K562 (cell line): ENCODE measurements around the gene OXA1L. TPM values are rescaled to one million over a fixed set of nuclear protein-coding genes. Genes with fewer than 3 reads are reported as not detected.

Source experiments
- CTBP1 ChIP-seq: fragments of 450-650 bp; IDR thresholded peaks from 2 replicates; pipeline ENCODE4 v1.6.1; 2016; ENCODE audit warnings: borderline replicate concordance
- FOXP1 ChIP-seq: sonication (generic); formaldehyde crosslinking; IDR thresholded peaks from 2 replicates; pipeline ENCODE4 v1.8.0; 2022; ENCODE audit warnings: mild to moderate bottlenecking, missing genetic modification reagents
- GATA2 ChIP-seq: sonication (generic); formaldehyde crosslinking; IDR thresholded peaks from 2 replicates; pipeline ENCODE4 v1.4.0; 2020; ENCODE audit warnings: mild to moderate bottlenecking, missing genetic modification reagents
- HDGF ChIP-seq: fragments of 450-650 bp; IDR thresholded peaks from 2 replicates; pipeline ENCODE4 v1.6.1; 2016
- L3MBTL2 ChIP-seq: fragments of 450-650 bp; IDR thresholded peaks from 2 replicates; pipeline ENCODE4 v1.6.1; 2016; ENCODE audit warnings: mild to moderate bottlenecking, moderate library complexity
- MAFG ChIP-seq: fragments of 450-650 bp; conservative IDR thresholded peaks from 2 replicates; pipeline ENCODE4 v1.6.1; 2016; ENCODE audit warnings: missing genetic modification characterization, missing compliant biosample characterization
- RFX5 ChIP-seq: IDR thresholded peaks from 2 replicates; pipeline ENCODE4 v1.6.1; 2011; ENCODE audit warnings: low read depth, mild to moderate bottlenecking, improper control_type of control experiment, low read length
- SP1 ChIP-seq: sonication (generic); formaldehyde crosslinking; IDR thresholded peaks from 2 replicates; pipeline ENCODE4 v1.8.1; 2022; ENCODE audit warnings: mild to moderate bottlenecking, missing genetic modification reagents
- polyA plus RNA-seq, 8 experiments: library from polyadenylated mRNA; depleted of rRNA in 4 of 8; stranded (reverse) in 5 of 8; unstranded in 3 of 8; fragments of >200 nt; fragmentation: Nextera tagmentation in 2 of 8; fragmentation: Illumina TruSeq in 1 of 8; extraction: Ambion mirVana in 2 of 8; extraction: Trizol in 1 of 8; gene quantifications; 2 replicates each; pipeline versions ENCODE4 v1.2.1 to v1.2.3, GENCODE V29; 2011 to 2014; ENCODE audit warnings: inconsistent platforms in 1 of 8, missing spikeins in 1 of 8
- total RNA-seq, 7 experiments: library from RNA; depleted of rRNA in 6 of 7; stranded (reverse); fragments of >200 nt in 6 of 7; fragmentation: Illumina TruSeq in 2 of 7; extraction: Trizol in 2 of 7; gene quantifications; 2 replicates each; pipeline versions ENCODE4 v1.2.1 to v1.2.3, GENCODE V29; 2011 to 2021; ENCODE audit warnings: low replicate concordance in 1 of 7
- TF ChIP-seq, protein P1 (sequence below): fragments of 450-650 bp; IDR thresholded peaks from 2 replicates; pipeline ENCODE4 v1.6.1; 2017; ENCODE audit warnings: antibody characterized with exemption, mild to moderate bottlenecking
- TF ChIP-seq, protein P2 (sequence below): sonication (generic); formaldehyde crosslinking; IDR thresholded peaks from 2 replicates; pipeline ENCODE4 v1.8.0; 2022; ENCODE audit warnings: mild to moderate bottlenecking, missing genetic modification reagents
- TF ChIP-seq, protein P3 (sequence below): sonication (generic); formaldehyde crosslinking; IDR thresholded peaks from 2 replicates; pipeline ENCODE4 v1.5.0; 2020; ENCODE audit warnings: missing genetic modification reagents
- TF ChIP-seq, protein P4 (sequence below): sonication (generic); formaldehyde crosslinking; IDR thresholded peaks from 2 replicates; pipeline ENCODE4 v1.8.1; 2023; ENCODE audit warnings: missing genetic modification reagents, mild to moderate bottlenecking, borderline replicate concordance

OXA1L gene
- total and polyA plus RNA-seq, 9 of the 15 experiments (the other 6 are each of a cell fraction or from before 2014, with no cell fraction given): 100 to 204 (median 145) TPM

DNA sequence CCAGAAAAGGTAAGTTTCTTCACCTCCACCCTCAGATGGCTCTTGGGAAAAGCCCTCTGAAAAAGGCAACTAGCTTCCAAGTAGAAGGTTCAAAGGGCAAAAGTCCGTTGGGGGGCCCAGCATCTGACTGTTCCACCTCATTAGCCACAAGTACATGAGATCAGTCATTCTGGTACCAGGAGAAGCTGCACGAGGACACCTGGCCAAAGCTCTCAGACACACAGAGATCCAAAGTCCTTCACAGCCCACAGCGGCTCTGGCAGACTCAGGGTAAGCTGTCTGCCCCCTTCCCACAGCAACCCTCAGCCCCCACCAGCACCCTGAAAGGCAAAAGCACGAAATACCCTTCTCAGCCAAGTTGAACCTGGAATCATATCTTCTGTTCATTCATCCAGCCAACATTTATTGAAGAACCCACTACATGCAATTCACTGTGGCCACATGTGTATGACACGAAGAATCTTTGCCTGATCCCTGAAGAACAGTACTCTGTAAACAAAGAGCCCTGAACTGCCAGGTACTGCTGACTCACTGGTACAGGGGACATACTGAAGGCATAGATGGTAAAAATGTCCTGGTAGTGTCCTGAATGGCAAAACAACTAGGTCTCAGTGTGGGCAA lies 29.7 kb downstream of the OXA1L start (continued):
- TF ChIP-seq, protein P1, sequence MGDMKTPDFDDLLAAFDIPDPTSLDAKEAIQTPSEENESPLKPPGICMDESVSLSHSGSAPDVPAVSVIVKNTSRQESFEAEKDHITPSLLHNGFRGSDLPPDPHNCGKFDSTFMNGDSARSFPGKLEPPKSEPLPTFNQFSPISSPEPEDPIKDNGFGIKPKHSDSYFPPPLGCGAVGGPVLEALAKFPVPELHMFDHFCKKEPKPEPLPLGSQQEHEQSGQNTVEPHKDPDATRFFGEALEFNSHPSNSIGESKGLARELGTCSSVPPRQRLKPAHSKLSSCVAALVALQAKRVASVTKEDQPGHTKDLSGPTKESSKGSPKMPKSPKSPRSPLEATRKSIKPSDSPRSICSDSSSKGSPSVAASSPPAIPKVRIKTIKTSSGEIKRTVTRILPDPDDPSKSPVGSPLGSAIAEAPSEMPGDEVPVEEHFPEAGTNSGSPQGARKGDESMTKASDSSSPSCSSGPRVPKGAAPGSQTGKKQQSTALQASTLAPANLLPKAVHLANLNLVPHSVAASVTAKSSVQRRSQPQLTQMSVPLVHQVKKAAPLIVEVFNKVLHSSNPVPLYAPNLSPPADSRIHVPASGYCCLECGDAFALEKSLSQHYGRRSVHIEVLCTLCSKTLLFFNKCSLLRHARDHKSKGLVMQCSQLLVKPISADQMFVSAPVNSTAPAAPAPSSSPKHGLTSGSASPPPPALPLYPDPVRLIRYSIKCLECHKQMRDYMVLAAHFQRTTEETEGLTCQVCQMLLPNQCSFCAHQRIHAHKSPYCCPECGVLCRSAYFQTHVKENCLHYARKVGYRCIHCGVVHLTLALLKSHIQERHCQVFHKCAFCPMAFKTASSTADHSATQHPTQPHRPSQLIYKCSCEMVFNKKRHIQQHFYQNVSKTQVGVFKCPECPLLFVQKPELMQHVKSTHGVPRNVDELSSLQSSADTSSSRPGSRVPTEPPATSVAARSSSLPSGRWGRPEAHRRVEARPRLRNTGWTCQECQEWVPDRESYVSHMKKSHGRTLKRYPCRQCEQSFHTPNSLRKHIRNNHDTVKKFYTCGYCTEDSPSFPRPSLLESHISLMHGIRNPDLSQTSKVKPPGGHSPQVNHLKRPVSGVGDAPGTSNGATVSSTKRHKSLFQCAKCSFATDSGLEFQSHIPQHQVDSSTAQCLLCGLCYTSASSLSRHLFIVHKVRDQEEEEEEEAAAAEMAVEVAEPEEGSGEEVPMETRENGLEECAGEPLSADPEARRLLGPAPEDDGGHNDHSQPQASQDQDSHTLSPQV: peak; percentile 60
- TF ChIP-seq, protein P2, sequence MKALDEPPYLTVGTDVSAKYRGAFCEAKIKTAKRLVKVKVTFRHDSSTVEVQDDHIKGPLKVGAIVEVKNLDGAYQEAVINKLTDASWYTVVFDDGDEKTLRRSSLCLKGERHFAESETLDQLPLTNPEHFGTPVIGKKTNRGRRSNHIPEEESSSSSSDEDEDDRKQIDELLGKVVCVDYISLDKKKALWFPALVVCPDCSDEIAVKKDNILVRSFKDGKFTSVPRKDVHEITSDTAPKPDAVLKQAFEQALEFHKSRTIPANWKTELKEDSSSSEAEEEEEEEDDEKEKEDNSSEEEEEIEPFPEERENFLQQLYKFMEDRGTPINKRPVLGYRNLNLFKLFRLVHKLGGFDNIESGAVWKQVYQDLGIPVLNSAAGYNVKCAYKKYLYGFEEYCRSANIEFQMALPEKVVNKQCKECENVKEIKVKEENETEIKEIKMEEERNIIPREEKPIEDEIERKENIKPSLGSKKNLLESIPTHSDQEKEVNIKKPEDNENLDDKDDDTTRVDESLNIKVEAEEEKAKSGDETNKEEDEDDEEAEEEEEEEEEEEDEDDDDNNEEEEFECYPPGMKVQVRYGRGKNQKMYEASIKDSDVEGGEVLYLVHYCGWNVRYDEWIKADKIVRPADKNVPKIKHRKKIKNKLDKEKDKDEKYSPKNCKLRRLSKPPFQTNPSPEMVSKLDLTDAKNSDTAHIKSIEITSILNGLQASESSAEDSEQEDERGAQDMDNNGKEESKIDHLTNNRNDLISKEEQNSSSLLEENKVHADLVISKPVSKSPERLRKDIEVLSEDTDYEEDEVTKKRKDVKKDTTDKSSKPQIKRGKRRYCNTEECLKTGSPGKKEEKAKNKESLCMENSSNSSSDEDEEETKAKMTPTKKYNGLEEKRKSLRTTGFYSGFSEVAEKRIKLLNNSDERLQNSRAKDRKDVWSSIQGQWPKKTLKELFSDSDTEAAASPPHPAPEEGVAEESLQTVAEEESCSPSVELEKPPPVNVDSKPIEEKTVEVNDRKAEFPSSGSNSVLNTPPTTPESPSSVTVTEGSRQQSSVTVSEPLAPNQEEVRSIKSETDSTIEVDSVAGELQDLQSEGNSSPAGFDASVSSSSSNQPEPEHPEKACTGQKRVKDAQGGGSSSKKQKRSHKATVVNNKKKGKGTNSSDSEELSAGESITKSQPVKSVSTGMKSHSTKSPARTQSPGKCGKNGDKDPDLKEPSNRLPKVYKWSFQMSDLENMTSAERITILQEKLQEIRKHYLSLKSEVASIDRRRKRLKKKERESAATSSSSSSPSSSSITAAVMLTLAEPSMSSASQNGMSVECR (CRISPR knock-in tag): 0 out of 2 replicates have a peak, but pooled peaks have one; percentile 40
- TF ChIP-seq SP1 (CRISPR knock-in tag) (no peak), MAFG (peak; percentile 72), CTBP1 (peak; percentile 36; the same call in 1 of the 2 replicates), RFX5 (no peak), GATA2 (CRISPR knock-in tag) (no peak), FOXP1 (CRISPR knock-in tag) (peak; percentile 58; the same call in 1 of the 2 replicates), HDGF (no peak), L3MBTL2 (peak; percentile 52)
- TF ChIP-seq, protein P3, sequence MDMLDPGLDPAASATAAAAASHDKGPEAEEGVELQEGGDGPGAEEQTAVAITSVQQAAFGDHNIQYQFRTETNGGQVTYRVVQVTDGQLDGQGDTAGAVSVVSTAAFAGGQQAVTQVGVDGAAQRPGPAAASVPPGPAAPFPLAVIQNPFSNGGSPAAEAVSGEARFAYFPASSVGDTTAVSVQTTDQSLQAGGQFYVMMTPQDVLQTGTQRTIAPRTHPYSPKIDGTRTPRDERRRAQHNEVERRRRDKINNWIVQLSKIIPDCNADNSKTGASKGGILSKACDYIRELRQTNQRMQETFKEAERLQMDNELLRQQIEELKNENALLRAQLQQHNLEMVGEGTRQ (CRISPR knock-in tag): no peak
- TF ChIP-seq, protein P4, sequence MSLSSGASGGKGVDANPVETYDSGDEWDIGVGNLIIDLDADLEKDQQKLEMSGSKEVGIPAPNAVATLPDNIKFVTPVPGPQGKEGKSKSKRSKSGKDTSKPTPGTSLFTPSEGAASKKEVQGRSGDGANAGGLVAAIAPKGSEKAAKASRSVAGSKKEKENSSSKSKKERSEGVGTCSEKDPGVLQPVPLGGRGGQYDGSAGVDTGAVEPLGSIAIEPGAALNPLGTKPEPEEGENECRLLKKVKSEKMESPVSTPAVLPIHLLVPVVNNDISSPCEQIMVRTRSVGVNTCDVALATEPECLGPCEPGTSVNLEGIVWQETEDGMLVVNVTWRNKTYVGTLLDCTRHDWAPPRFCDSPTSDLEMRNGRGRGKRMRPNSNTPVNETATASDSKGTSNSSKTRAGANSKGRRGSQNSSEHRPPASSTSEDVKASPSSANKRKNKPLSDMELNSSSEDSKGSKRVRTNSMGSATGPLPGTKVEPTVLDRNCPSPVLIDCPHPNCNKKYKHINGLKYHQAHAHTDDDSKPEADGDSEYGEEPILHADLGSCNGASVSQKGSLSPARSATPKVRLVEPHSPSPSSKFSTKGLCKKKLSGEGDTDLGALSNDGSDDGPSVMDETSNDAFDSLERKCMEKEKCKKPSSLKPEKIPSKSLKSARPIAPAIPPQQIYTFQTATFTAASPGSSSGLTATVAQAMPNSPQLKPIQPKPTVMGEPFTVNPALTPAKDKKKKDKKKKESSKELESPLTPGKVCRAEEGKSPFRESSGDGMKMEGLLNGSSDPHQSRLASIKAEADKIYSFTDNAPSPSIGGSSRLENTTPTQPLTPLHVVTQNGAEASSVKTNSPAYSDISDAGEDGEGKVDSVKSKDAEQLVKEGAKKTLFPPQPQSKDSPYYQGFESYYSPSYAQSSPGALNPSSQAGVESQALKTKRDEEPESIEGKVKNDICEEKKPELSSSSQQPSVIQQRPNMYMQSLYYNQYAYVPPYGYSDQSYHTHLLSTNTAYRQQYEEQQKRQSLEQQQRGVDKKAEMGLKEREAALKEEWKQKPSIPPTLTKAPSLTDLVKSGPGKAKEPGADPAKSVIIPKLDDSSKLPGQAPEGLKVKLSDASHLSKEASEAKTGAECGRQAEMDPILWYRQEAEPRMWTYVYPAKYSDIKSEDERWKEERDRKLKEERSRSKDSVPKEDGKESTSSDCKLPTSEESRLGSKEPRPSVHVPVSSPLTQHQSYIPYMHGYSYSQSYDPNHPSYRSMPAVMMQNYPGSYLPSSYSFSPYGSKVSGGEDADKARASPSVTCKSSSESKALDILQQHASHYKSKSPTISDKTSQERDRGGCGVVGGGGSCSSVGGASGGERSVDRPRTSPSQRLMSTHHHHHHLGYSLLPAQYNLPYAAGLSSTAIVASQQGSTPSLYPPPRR (CRISPR knock-in tag): no peak
